Endodermal cell (in vitro differentiated cells): ENCODE results near the gene MYL4. TPM values are rescaled to one million over a fixed set of nuclear protein-coding genes. Genes with fewer than 3 reads are reported as not detected.

ENCODE experiments used
- DNase-seq: peaks from one replicate; pipeline ENCODE4 v3.0.0-alpha.2; 2017
- H3K27ac ChIP-seq: 2 replicates; pipeline ENCODE4 v1.5.1; 2013; ENCODE audit warnings: mild to moderate bottlenecking, low read depth, low read length, moderate library complexity
- H3K27me3 ChIP-seq: 2 replicates; pipeline ENCODE4 v1.6.1; 2013; ENCODE audit warnings: mild to moderate bottlenecking, low read length, moderate library complexity; ENCODE audit not compliant: insufficient read depth, control insufficient read depth, poor library complexity, severe bottlenecking
- H3K36me3 ChIP-seq: 2 replicates; pipeline ENCODE4 v1.7.0; 2013; ENCODE audit warnings: mild to moderate bottlenecking, low read length, moderate library complexity; ENCODE audit not compliant: control insufficient read depth, insufficient read depth
- H3K4me1 ChIP-seq: one replicate; pipeline ENCODE4 v1.7.0; 2013; ENCODE audit warnings: low read length; ENCODE audit not compliant: control insufficient read depth, insufficient read depth
- H3K4me3 ChIP-seq: 2 replicates; pipeline ENCODE4 v1.5.1; 2013; ENCODE audit warnings: mild to moderate bottlenecking, low read length, moderate library complexity
- H3K9ac ChIP-seq: 2 replicates; pipeline ENCODE4 v1.6.1; 2013; ENCODE audit warnings: mild to moderate bottlenecking, low read length, moderate library complexity; ENCODE audit not compliant: poor library complexity, severe bottlenecking; ENCODE audit errors: extremely low read depth
- H3K9me3 ChIP-seq: 2 replicates; pipeline ENCODE4 v1.6.1; 2013; ENCODE audit warnings: mild to moderate bottlenecking, low read length, moderate library complexity; ENCODE audit not compliant: control insufficient read depth
- H3K27ac Mint-ChIP-seq: 2 replicates; pipeline ENCODE4 v1.8.0; 2020; ENCODE audit warnings: mixed read lengths
- H3K27me3 Mint-ChIP-seq: 2 replicates; pipeline ENCODE4 v1.8.0; 2021; ENCODE audit warnings: mild to moderate bottlenecking, mixed read lengths; ENCODE audit not compliant: insufficient read depth
- H3K36me3 Mint-ChIP-seq: 2 replicates; pipeline ENCODE4 v1.8.0; 2020; ENCODE audit warnings: low read depth, mixed read lengths
- H3K4me1 Mint-ChIP-seq: 2 replicates; pipeline ENCODE4 v1.8.0; 2020; ENCODE audit warnings: mixed read lengths
- H3K4me3 Mint-ChIP-seq: 2 replicates; pipeline ENCODE4 v1.8.0; 2020; ENCODE audit warnings: mild to moderate bottlenecking, moderate library complexity, mixed read lengths
- H3K9me3 Mint-ChIP-seq: 2 replicates; pipeline ENCODE4 v1.8.0; 2020; ENCODE audit warnings: mild to moderate bottlenecking, mixed read lengths
- CTCF ChIP-seq: fragments of 200-600 bp; sonication (generic); conservative IDR thresholded peaks from 2 replicates; pipeline ENCODE4 v1.5.0; 2021; ENCODE audit warnings: antibody characterized with exemption, mild to moderate bottlenecking
- WGBS, 2 experiments: methylation state at CpG; one replicate each; pipeline versions ENCODE4 v1.1.5 to v1.1.7; 2013; ENCODE audit warnings: missing lambda C conversion rate in 2 of 2, mixed read lengths in 1 of 2; ENCODE audit not compliant: insufficient coverage in 1 of 2, insufficient read length in 1 of 2; 5-methylcytosine and 5-hydroxymethylcytosine counted together
- total RNA-seq, 2 donors: library from RNA; stranded (reverse); fragmentation: NEBNext Ultra II Directional in 1 of 2; extraction: Animal tissue kit (Norgen Biotek cat#: 25700) in 1 of 2; gene quantifications; 2 replicates in 1 of 2; 3 replicates in 1 of 2; pipeline ENCODE4 v1.2.1, GENCODE V29; 2021

The MYL4 gene
- total RNA-seq, 2 donors from 2014 or later = 15.5 to 20.0 TPM

GRCh38 chr17:47207143-47208067 is 1.7 kb upstream of the MYL4 start:
- no peak for TF ChIP-seq CTCF
- WGBS, 2 experiments = 91 to 93% methylated on average over 7 to 8 of the region's 8 CpGs
- no peaks in the 10 kb centered on the region for H3K36me3 ChIP-seq
- H3K27ac ChIP-seq = no peak overlapping the region
- peaks cover 7% of the 10 kb centered on the region for H3K4me1 ChIP-seq
- H3K27me3 Mint-ChIP-seq = peaks cover 4% of the 10 kb centered on the region
- H3K36me3 Mint-ChIP-seq = no peaks in the 10 kb centered on the region
- H3K4me1 Mint-ChIP-seq = peaks cover 31% of the 10 kb centered on the region
- no peak overlapping the region for H3K9ac ChIP-seq
- H3K27me3 ChIP-seq = no peaks in the 10 kb centered on the region
- H3K4me3 ChIP-seq = no peak overlapping the region
- no peaks in the 10 kb centered on the region for H3K9me3 ChIP-seq
- no peaks in the 10 kb centered on the region for H3K9me3 Mint-ChIP-seq
- no peak overlapping the region for H3K4me3 Mint-ChIP-seq
- no peak overlapping the region for H3K27ac Mint-ChIP-seq
- DNase-seq = peak; percentile 2

- Histone ChIP-seq H3K27ac (no peak overlapping the region), H3K9ac (peak overlapping the region; percentile 2), H3K4me1 (peaks cover 7% of the 10 kb centered on the region), H3K4me3 (peak overlapping the region; percentile 79), H3K36me3 (peaks cover 9% of the 10 kb centered on the region), H3K27me3 (no peaks in the 10 kb centered on the region), H3K9me3 (no peaks in the 10 kb centered on the region)
- Mint-ChIP-seq H3K27ac (no peak overlapping the region), H3K4me3 (peak overlapping the region; percentile 28), H3K27me3 (peaks cover 7% of the 10 kb centered on the region), H3K36me3 (no peaks in the 10 kb centered on the region), H3K4me1 (peaks cover 36% of the 10 kb centered on the region), H3K9me3 (no peaks in the 10 kb centered on the region)
- no peak for TF ChIP-seq CTCF
- DNase-seq = no peak
- WGBS, 2 experiments = 80 to 93% methylated on average over 1 to 3 of the region's 3 CpGs
These were observed 351 bp downstream of the MYL4 start for GRCh38 chr17:47209499-47209898.

GRCh38 chr17:47210105-47210504 is 957 bp downstream of the MYL4 start:
- Mint-ChIP-seq H3K4me3 (peak overlapping the region; percentile 28), H3K36me3 (no peaks in the 10 kb centered on the region), H3K4me1 (peaks cover 31% of the 10 kb centered on the region), H3K27me3 (peaks cover 4% of the 10 kb centered on the region), H3K27ac (no peak overlapping the region), H3K9me3 (no peaks in the 10 kb centered on the region)
- no peak for TF ChIP-seq CTCF
- Histone ChIP-seq H3K9me3 (no peaks in the 10 kb centered on the region), H3K27ac (no peak overlapping the region), H3K36me3 (peaks cover 9% of the 10 kb centered on the region), H3K4me1 (peaks cover 7% of the 10 kb centered on the region), H3K27me3 (no peaks in the 10 kb centered on the region), H3K9ac (peak overlapping the region; percentile 2), H3K4me3 (peak overlapping the region; percentile 79)
- 80 to 83% methylated on average over 1 to 3 of the region's 3 CpGs for WGBS, 2 experiments
- DNase-seq = peak; percentile 52
